ENCODE data around the gene CYP46A1.

CYP46A1 gene

DNA sequence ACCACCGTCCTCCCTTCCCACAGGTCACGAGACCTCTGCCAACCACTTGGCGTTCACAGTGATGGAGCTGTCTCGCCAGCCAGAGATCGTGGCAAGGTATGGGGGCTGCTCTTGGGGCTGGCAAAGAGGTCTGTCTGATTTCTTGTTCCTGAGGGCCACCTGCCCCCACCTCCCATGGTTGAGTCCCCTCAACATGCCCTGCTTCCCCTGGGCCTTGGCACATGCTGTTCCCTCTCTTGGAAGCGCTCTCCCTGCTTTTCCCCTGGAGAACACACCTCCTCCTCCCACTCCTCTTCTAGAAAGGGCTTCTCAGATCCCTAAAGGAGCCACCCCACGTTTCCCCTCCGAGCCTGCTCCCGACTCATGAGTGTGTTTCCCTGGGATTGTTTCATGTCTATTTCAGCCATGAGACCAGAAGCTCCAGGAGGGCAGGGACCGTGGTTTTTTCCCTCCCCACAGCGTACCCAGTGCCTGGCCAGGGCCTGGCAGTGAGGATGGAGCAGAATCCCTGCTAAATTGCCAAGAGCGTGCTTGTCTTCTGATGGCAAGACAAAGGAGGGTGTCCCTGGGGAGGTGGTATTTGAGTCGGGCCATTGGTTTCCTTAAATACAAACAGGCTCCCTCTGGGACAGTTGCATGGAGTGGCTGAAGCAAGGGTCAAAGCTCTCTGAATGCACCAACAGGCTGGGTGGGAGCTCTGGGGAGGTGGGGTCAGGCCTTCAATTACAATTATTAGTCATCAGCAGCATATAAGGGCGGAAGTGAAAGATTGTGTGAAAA lies 34.1 kb downstream of the CYP46A1 start:
- no peak for DNase-seq

DNA sequence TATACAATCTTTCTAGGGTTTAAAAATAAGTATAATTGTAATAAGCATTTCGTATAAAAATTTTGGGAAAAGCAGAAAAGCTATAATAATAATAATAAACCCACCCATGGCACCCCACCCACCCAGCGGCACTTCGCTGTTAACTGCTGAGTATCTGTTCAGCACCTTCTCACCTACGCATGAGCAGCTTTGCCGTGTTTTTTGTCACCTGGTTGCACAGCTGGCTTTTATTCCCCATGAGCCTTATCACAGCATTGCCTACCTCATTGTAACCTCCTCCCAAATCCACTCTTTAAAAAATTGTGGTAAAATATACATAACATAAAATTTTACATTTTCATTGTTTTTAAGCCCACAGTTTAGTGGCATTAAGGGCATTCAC lies 34.7 kb downstream of the CYP46A1 start:
- DNase-seq: no peak

DNA sequence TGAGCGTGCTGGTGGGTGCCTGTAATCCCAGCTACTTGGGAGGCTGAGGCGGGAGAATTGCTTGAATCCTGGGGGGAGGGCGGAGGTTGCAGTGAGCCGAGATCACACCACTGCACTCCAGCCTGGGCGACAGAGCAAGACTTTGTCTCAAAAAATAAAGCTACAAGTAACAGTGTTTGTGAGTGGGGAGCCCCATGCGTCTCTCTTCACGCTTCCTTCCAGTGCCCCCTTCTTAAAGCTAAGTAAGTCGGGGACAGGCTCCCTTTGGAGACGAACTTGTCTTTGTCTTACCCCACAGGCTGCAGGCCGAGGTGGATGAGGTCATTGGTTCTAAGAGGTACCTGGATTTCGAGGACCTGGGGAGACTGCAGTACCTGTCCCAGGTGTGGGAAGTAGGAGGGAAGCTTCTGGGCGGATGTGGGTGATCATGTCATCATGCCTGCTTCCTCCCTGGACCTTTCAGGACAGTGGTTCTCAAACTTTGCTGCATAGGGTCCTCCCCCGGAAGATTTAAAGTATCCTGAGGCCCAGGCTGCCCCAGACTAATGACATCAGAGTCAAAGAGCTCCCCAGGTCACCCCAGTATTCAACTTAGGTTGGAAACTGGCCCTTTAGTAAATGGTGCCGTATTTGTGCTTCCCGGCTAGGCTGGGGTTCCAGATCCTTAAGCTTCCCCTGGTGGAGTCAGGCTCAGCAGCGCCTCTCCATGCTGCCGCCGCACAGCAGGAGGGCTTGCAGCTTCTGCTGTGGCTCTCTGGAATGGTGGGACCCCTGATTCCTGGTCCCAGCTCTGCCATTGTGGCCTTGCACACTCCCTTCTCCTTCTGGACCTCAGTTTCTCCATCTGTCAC lies 37.1 kb downstream of the CYP46A1 start:
- DNase-seq: no peak

DNA sequence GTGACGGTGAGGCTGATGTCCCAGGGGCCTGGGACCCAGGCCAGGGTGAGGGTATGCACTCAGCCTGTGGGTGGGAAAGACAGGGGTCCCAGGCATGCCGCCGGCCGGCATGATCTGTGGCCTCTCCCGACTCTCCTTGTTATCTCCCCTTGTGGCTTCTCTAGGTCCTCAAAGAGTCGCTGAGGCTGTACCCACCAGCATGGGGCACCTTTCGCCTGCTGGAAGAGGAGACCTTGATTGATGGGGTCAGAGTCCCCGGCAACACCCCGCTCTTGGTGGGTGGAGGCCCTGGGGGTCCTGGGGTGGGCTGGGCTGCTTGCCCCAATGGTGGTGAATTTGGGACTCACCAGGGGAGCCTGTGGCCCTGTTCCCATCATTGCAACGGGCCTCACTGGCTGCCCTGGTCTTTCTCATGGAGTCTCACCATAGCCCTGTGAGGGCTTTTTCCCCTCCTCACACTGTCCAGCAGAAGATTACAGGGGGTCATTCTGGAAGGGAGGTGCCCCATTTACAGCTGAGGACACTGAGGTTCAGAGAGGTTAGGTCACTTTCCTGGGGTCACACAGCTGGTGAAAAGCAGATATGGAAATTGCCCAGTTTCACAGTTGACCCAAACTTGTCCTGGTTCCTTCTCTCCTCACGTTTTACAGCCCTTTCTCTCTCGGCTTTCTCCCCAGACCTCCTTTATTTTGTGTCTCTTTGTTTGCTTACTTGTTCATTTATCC lies 37.9 kb downstream of the CYP46A1 start:
- DNase-seq: no peak

DNA sequence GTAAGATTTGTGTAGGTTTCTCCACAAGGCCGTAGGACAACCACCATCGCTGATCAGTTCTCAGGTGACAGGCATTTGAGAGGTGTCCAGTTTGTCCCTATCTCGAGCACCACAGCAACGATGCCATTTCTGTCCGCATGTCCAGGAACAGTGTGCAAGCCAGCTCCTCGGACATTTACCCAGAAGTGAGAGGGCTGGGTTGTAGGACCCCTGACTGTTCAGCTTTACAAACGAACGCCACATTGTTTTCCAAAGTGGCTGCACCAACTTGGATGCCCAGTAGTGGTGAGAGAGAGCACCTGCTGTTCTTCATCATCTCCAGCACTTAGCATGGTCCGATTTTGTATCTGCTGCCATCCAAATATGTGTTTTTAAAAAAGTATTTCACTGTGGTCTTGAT lies 38.6 kb downstream of the CYP46A1 start:
- DNase-seq: no peak

DNA sequence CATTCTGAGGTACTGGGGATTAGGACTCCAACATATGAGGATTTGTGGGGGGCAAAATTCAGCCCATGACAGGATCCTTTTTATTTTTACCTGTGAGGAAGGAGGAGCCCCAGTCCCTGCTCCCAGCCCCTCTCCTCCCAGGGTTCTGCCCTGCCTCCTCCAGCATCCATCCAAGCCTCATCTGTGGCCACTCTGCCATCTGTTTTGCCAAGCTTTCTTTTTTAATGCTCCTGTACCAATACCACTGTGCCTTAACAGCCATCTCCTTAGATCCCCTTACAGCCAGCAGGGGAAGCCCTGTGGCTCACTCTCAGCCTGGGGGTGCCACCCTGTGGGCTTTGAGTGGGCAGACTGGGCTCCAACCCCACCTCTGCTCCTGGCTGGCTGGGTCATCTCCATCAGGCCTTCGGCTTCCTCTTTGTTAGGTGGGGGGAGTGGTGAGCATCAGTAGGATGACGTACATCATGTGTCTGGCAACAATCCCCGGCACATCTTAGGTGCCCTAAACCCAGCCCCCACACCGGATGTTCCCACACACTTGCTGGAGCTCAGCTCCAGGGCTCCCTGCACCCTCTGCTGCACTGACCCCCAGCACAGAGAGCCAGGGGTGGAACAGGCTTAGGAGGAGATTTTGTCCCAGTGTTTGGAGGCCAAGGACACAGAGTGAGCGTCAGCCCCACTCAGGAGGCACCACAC lies 40.2 kb downstream of the CYP46A1 start:
- no peak for DNase-seq

DNA sequence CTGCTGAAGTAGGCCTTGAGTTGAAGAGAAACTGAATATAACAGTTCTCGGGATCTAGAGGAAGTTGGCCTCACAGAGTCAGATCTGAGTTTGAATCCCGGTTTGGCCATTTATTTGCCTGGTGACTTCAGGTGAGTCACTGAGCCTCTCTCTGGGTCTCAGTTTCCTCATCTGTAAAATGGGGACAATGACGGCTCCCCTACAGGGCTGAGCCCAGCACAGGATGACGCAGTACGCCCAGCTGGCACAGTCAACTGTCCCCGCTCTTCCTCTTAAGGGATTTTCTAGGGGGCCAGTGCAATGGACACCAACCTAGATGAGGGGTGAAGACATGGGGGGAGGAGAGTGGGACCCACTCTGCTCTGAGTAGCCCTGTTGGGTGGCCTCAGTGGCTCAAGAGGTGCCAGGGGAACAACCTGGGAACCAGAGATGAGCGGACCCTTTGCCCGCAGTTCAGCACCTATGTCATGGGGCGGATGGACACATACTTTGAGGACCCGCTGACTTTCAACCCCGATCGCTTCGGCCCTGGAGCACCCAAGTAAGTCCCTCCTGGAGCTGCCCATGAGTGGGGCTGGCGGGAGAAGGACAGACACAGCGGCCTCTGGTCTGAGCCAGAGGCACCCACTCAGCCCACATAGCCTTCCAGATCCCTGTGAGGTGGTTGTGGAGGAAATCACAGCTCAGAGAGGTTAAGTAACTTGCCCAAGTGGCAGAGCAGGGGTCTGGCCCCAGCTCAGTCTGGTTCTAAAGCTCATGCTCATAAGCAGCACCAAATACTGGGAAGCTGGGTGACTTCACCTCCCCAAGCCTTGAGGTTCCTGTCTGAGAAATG lies 41.1 kb downstream of the CYP46A1 start:
- DNase-seq: no peak

DNA sequence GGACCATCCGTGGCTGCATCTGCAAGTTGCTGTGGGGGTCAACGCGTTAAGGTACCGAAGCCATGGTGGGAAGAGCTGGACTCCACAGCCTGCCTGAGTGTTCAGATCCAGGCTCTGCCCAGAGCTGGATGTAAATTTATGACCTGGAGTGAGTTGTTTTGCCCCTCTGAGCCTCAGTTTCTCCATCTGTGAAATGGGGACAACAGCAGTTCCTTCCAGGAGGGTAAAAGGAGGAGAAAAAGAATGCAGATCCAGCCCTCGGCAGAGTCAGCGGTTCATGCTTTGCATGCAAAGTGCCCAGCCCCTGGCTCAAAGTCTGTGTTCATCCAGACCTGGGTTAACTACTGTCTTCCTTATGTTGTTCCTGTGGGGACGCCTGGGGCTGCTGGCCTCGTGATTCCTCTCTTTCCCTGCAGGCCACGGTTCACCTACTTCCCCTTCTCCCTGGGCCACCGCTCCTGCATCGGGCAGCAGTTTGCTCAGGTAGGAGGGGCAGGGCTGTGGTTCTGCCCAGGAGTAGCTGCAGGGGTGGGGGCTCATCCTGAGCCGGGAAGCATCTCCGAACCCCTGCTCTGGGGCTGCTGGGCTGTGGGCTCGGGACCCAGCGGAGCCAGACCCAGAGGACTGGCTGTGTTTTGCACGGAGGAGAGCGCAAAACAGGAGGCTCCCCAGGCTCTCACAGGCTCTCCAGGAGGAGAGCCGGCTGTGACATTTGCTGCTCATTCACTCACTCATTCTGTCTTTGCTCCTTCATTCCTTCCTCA lies 41.9 kb downstream of the CYP46A1 start:
- DNase-seq: no peak

DNA sequence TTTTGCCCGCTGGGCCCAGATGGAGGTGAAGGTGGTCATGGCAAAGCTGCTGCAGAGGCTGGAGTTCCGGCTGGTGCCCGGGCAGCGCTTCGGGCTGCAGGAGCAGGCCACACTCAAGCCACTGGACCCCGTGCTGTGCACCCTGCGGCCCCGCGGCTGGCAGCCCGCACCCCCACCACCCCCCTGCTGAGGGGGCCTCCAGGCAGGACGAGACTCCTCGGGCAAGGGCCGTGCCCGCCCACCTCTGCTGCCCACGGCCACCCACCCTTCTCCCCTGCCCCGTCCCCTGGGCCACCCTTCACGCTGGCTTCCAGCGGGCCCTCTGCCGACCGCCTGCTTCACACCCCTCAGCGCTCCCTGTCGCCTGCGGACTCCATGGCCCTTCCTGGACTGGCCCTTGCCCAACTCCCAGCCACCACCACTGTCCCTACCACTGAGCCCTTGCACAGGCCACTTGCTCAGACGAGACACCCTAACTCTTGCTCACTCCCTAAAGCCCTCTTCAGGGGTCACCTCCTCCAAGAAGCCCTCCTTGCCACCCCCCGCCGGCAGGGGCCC lies 42.5 kb downstream of the CYP46A1 start:
- no peak for DNase-seq

DNA sequence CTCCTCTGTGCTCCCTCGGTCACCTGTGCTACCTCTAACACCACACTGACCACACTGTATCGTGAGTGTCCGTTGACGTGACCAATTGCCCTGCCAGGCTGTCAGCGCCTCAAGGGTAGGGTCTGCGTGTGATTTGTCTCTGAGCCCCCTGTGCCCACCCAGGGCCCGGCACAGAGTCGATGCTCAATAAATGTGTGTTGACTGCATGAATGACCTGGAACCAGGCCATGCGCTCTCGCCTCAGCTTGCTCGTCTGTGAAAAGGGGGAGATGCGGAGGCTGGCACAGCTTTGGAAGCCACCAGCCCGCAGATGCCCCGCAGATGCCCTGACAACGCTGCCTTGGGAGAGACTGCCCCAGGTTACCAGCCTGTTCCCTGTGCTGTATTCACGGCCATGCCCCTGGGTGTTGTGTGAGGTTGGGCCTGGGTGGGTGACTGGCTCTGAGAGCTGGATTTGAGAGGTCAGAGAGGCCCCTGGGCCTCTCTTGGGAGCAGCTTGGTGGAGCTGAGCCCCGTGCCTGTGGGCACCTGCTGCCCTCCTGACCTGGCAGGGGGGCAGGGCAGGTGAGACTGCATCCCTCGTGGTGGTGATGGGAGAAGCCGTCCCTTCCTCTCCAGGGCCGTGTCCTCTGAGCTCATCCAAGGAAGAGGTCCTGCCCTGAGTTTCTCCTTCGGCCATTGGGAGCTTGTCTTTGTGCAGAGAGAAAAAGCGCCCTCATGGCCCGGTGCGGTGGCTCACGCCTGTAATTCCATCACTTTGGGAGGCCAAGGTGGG lies 43.2 kb downstream of the CYP46A1 start:
- no peak for DNase-seq

DNA sequence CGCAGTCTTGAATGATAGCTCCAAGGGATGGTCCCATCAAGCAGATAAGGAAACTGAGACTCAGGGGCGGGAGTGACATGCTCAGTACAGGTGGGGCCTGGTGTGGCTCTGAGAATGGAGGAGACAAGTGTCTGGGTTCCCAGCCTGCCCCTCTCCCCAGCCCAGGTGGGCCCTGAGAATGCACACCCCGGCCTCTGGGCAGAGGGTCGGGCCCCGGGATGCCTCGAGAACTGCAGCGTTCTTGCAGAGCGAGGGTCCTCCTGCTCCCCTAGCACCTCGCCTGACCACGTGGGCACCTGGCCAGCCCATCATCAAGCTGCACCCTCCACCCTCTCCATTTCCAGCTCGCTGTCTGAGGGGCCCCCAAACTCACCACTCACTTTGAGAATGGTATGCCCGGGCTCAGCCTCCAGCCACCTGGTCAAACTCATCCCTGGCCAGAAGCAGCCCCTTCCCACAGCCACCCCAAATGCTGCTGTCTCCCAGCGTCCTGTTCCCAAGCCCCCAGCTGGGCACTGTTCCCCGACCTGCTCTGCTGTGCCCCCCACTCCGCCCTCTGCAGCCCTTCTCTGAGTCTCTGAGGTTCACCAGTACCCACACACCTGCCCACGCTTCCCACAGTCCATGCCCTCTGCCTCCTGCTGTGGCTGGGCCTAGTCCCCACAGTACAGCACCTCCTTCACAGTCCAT lies 44.3 kb downstream of the CYP46A1 start:
- DNase-seq: no peak

DNA sequence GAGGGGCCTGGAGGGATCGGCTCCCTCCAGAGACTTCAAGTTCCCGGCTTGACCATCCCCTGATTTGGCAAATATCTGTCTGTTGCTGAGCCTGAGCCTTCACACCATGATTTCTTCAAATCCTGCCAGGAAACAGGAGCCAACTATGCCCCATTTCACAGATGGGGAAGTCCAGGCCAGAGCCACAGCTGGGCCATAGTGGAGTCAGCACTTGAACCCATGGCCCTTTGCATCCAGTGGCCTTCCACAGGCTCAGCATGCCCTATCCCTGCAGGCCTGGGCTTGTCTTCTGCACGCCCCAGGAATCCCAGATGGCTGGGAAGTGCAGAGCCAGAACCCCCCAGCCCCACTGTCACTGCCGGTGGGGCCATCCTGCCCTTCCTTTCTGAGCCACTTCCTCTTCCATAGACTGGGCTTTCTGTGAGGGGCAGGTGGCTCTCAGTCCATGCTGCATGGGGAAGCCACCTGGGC lies 44.9 kb downstream of the CYP46A1 start:
- DNase-seq: no peak

DNA sequence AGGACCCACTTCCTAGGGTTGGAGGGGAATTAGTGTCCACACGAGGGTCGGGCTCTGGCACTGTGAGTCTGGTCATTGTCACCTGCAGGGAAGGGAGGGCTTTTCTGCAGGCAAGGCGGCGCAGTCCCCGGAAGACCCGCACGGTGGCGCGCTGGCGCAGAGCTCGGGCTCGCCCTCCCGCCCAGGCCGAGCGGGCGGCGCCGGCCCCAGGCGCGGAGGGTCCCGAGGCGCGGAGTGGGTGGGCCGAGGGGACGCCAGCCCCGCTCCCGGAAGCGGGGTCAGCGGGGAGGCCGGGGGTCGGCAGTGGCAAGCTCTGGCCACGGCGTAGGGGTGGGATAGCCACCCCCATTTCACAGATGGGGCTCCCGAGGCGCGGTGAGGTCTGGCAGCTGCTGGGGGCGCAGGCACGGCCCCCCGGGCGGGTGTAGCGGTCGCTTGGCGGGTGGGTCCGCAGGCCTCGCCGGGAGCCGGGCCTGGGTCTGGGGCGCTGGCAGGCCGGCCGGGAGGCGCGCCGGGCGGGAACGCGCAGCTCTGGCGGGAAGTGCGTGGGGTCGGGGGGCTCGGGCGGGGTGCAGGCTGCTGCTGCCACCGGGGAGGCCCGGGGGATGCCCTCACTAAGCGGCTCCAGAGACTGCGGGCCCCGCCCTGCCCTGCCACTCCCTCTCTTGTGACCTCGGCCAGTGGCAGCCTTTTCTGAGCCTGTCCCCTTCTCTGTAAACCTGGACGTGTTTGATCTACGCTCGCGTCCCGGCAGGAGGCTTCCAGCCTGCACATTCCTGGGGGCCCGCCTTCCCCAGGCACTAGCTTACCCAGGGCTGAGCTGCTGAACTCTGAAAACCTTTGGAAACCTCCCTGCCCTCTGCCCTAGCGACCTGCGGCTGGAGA lies 46.1 kb downstream of the CYP46A1 start:
- DNase-seq: peak; percentile 30 to 58

DNA sequence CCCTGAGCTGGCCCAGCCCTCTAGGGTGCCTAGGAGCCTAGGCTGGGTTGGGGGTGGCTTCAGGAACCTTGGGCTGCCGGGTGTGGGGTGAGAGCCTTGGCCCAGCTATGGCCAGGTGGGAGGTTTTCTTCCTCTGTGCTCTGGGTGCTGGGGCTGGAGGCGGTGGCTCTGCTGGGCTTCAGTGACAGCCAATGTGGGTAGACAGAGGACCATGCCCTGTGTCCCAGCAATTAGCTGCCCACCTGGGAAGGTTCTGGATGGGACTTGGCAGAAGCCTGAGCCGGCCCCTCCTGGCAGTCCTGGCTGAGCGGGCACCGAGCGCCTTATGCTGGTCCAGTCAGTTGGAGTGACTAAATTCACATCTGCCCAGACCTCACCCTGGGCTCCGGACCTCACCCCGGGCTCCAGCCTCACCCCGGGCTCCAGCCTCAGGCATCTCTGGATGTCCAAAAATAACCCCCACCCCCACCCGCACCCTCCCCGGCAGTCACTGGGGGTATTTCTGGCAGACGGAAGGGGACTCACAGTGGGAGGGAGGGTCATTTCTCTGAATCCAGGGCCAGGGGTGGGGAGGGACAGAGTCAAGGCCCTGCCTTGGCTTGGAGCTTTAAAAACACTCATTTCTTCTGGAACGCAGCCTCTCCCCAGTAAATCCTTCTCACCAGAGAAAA lies 46.9 kb downstream of the CYP46A1 start:
- DNase-seq: no peak

DNA sequence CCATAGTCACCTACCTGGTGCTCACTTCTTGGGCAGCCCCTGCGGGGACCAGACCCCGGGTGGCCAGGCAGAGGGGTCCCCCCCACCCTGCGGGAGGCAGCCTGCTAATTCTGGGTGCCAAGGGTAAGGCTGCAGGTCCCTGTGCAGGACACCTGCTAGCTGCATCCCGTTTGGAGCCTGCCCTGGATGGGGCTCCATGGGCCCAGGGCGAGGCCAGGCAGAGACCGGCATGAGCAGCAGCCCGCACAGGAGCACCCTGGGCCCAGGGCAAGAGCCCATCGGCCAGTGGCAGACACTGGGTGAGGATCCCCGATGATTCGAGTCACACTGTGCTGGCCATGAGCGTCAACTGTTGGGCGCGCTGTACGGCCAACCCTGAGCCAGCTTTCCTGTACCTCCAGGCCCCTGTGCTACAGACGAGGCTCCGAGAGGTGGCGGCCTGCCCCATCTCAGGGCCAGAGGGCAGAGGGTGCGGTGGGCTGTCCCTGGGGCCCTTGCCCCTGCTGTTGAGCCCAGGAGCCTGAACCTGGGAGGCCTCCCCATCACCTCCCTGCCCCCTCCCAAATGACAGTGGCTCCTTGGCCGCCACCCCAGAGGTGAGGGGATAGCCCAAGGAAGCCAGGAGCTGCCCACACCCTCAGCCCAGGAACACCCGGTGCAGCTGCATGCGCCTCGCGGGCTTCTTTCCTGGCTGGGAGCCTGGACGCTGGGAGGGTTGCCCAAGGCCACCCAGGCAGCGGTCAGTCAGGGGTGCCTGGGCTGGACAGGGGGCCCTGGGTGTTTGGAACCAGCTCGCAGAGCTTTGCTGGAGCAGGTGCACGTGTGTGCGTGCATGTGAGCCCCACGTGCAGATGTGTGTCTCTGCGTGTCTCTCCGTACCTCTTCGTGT lies 47.7 kb downstream of the CYP46A1 start:
- no peak for DNase-seq

DNA sequence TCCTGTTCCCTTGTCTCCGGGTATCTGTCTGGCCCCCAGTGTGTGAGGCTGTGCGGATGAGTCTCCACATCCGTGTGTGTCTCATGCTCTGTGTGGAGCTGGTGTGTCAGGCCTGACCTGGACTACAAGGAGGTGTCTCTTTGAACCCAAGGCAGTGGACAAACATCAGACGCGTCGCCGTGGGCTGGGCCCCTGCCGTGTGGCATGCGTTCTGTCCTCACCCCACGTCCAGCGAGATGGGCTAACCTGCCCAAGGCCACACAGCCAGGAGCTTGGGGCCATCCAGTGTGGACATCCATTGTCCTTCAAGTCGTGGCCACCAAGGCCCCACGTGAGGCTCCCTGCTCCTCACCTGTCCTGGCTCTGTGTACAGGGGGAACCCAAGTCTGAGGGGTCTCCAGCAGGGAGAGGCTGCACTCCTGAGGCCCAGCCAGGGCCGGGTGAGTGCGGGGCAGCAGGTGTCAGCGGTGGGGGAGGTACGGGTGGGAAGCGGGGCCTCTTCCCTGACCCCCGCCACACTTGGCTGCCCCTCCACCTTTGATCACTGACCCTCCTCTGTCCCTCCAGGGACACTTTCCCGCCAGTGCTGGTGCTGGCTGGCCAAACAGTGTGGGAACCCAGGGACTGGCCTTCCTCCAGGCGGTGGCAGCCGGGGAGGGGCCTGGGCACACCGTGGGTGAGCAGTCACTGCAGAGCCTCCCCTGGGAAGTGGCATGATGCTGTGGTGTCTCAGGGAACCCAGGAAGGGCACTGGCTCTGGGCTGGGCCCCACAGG lies 48.5 kb downstream of the CYP46A1 start:
- DNase-seq: no peak

All from activated CD4-positive, alpha-beta T cell treated with anti-CD3 and anti-CD28 coated beads for 4 hours (primary cell).